IMR-90 (cell line): ENCODE data around the gene TNFAIP8. TPM values are rescaled to one million over a fixed set of nuclear protein-coding genes. Genes with fewer than 3 reads are reported as not detected.

ENCODE experiments used
- ATAC-seq: fragments of 200-7000 bp; cut with Tn5 transposase; 2 replicates; pipeline ENCODE4 v1.9.1; 2020; ENCODE audit warnings: low read depth, mild to moderate bottlenecking, moderate library complexity
- BruUV-seq: library from RNA; stranded (reverse); fragments of 400-500 nt; replicated peaks from 2 replicates; lab custom pipeline; 2021; lab: Mats Ljungman, UMichigan
- CTCF ChIA-PET: fragments of 300-600 bp; formaldehyde crosslinking; extraction: SDS; loops from one replicate; lab custom pipeline; 2021; ENCODE audit warnings: antibody characterized with exemption; lab: Yijun Ruan, JAX
- POLR2A ChIA-PET: fragments of 300-600 bp; sonication (Branson Sonifier 250); formaldehyde crosslinking; loops from one replicate; lab custom pipeline; 2022; ENCODE audit warnings: antibody characterized with exemption; ENCODE audit not compliant: unreplicated experiment; lab: Charles Lee
- DNase-seq: peaks from one replicate; pipeline ENCODE4 v3.0.0; 2013
- H2AFZ ChIP-seq: replicated peaks from 2 replicates; pipeline ENCODE3; 2013; ENCODE audit warnings: low read length, mild to moderate bottlenecking; ENCODE audit not compliant: poor library complexity
- H2AK5ac ChIP-seq: 2 replicates; pipeline ENCODE4 v1.6.1; 2013; ENCODE audit warnings: low read depth, low read length, inconsistent platforms
- H2AK9ac ChIP-seq: replicated peaks from 2 replicates; pipeline ENCODE3; 2013; ENCODE audit warnings: mild to moderate bottlenecking, low read depth, low read length, moderate library complexity; ENCODE audit not compliant: poor library complexity
- H2BK120ac ChIP-seq: 2 replicates; pipeline ENCODE4 v1.6.1; 2013; ENCODE audit warnings: low read depth, low read length, inconsistent platforms
- H2BK15ac ChIP-seq: 3 replicates; pipeline ENCODE4 v1.6.1; 2013; ENCODE audit warnings: low read depth, low read length, inconsistent platforms
- H2BK20ac ChIP-seq: 2 replicates; pipeline ENCODE4 v1.6.1; 2013; ENCODE audit warnings: low read depth, mild to moderate bottlenecking, inconsistent platforms, low read length, moderate library complexity
- H2BK5ac ChIP-seq: 2 replicates; pipeline ENCODE4 v1.6.1; 2013; ENCODE audit warnings: mild to moderate bottlenecking, low read depth, low read length, inconsistent platforms; ENCODE audit not compliant: poor library complexity, severe bottlenecking
- H3K14ac ChIP-seq: replicated peaks from 2 replicates; pipeline ENCODE4 v1.6.1; 2013; ENCODE audit warnings: low read depth, low read length, inconsistent platforms
- H3K18ac ChIP-seq: 2 replicates; pipeline ENCODE4 v1.6.1; 2013; ENCODE audit warnings: low read depth, low read length, control low read depth
- H3K23ac ChIP-seq: 2 replicates; pipeline ENCODE4 v1.6.1; 2013; ENCODE audit warnings: low read depth, low read length, inconsistent platforms
- H3K27ac ChIP-seq: 2 replicates; pipeline ENCODE4 v1.5.1; 2013; ENCODE audit warnings: mild to moderate bottlenecking, control low read depth, low read length; ENCODE audit not compliant: insufficient read depth
- H3K27me3 ChIP-seq: 2 replicates; pipeline ENCODE4 v1.6.1; 2013; ENCODE audit warnings: low read length; ENCODE audit not compliant: control insufficient read depth, insufficient read depth
- H3K36me3 ChIP-seq: 2 replicates; pipeline ENCODE4 v1.6.1; 2013; ENCODE audit warnings: low read length, mixed read lengths; ENCODE audit not compliant: control insufficient read depth, insufficient read depth
- H3K4ac ChIP-seq: 2 replicates; pipeline ENCODE4 v1.6.1; 2013; ENCODE audit warnings: low read depth, low read length, inconsistent platforms
- H3K4me1 ChIP-seq: 2 replicates; pipeline ENCODE4 v1.6.1; 2013; ENCODE audit warnings: low read length, mixed read lengths; ENCODE audit not compliant: control insufficient read depth, insufficient read depth
- H3K4me2 ChIP-seq: 2 replicates; pipeline ENCODE4 v1.6.1; 2013; ENCODE audit warnings: low read depth, mild to moderate bottlenecking, control low read depth, low read length, moderate library complexity
- H3K4me3 ChIP-seq: 2 replicates; pipeline ENCODE4 v1.5.1; 2013; ENCODE audit warnings: low read depth, mild to moderate bottlenecking, control low read depth, low read length, moderate library complexity; ENCODE audit not compliant: insufficient read depth
- H3K56ac ChIP-seq: 2 replicates; pipeline ENCODE4 v1.6.1; 2013; ENCODE audit warnings: low read length, inconsistent platforms; ENCODE audit not compliant: insufficient read depth; ENCODE audit errors: extremely low read depth
- H3K79me1 ChIP-seq, 2 experiments: 2 replicates each; pipeline ENCODE4 v1.6.1; 2013; ENCODE audit warnings: low read length in 2 of 2, inconsistent platforms in 1 of 2, low read depth in 1 of 2
- H3K9ac ChIP-seq: 2 replicates; pipeline ENCODE4 v1.6.1; 2013; ENCODE audit warnings: low read depth, low read length, control low read depth
- H3K9me1 ChIP-seq: 2 replicates; pipeline ENCODE4 v1.6.1; 2013; ENCODE audit warnings: low read length, inconsistent platforms; ENCODE audit not compliant: insufficient read depth
- H3K9me3 ChIP-seq: 2 replicates; pipeline ENCODE4 v1.6.1; 2013; ENCODE audit warnings: low read length; ENCODE audit not compliant: control insufficient read depth, insufficient read depth
- H4K20me1 ChIP-seq: 2 replicates; pipeline ENCODE4 v1.6.1; 2013; ENCODE audit warnings: low read length, inconsistent platforms; ENCODE audit not compliant: insufficient read depth
- H4K5ac ChIP-seq: 2 replicates; pipeline ENCODE4 v1.6.1; 2013; ENCODE audit warnings: mild to moderate bottlenecking, low read depth, low read length, control low read depth
- H4K8ac ChIP-seq, 2 experiments: 2 replicates each; pipeline ENCODE4 v1.6.1; 2013; ENCODE audit warnings: low read depth in 2 of 2, low read length in 2 of 2, control low read depth in 1 of 2, inconsistent platforms in 1 of 2
- H4K91ac ChIP-seq: 2 replicates; pipeline ENCODE4 v1.6.1; 2013; ENCODE audit warnings: low read depth, low read length, inconsistent platforms; ENCODE audit not compliant: insufficient read depth
- CHD1 ChIP-seq: IDR thresholded peaks from 2 replicates; pipeline ENCODE4 v1.6.1; 2012; ENCODE audit warnings: low read depth, low read length, improper control_type of control experiment
- MAZ ChIP-seq: IDR thresholded peaks from 2 replicates; pipeline ENCODE4 v1.6.1; 2012; ENCODE audit warnings: low read depth, mild to moderate bottlenecking, low read length, improper control_type of control experiment, moderate library complexity, borderline replicate concordance
- RAD21 ChIP-seq: IDR thresholded peaks from 2 replicates; pipeline ENCODE4 v1.6.1; 2012; ENCODE audit warnings: low read length, improper control_type of control experiment
- RCOR1 ChIP-seq: IDR thresholded peaks from 2 replicates; pipeline ENCODE4 v1.6.1; 2012; ENCODE audit warnings: mild to moderate bottlenecking, low read length, improper control_type of control experiment; ENCODE audit not compliant: insufficient replicate concordance
- RFX5 ChIP-seq: IDR thresholded peaks from 2 replicates; pipeline ENCODE4 v1.8.0; 2012; ENCODE audit warnings: low read depth, mild to moderate bottlenecking, low read length, moderate library complexity
- WGBS, 2 experiments: methylation state at CpG; one replicate each; pipeline versions ENCODE4 v1.1.5 to v1.1.7; 2013; ENCODE audit warnings: missing lambda C conversion rate in 2 of 2; ENCODE audit not compliant: insufficient read length in 1 of 2; ENCODE audit errors: extremely low coverage in 2 of 2; 5-methylcytosine and 5-hydroxymethylcytosine counted together
- dilution Hi-C: fragments of 300-500 bp; cut with HindIII; formaldehyde crosslinking; loops from one replicate; pipeline ENCODE4 v1.14.3; 2018; ENCODE audit warnings: low sequenced_read_pairs; ENCODE audit not compliant: unreplicated experiment
- in situ Hi-C: fragments of 300-500 bp; cut with MboI; formaldehyde crosslinking; loops from 3 replicates; pipeline ENCODE4 v1.14.3; 2019; ENCODE audit warnings: low sequenced_read_pairs, inconsistent platforms, mixed read lengths
- intact Hi-C: fragments of 100-400 bp; cut with micrococcal nuclease; formaldehyde crosslinking; loops from 2 replicates; pipeline ENCODE4 v1.10.0; 2022
- polyA plus RNA-seq, 3 experiments: library from polyadenylated mRNA; depleted of rRNA; stranded (reverse); fragments of >200 nt; gene quantifications; 2 replicates each; pipeline ENCODE4 v1.2.3, GENCODE V29; 2012; ENCODE audit warnings: low replicate concordance in 1 of 3
- total RNA-seq: library from RNA; depleted of rRNA; stranded (reverse); fragments of >200 nt; gene quantifications from 2 replicates; pipeline ENCODE4 v1.2.3, GENCODE V29; 2012
- TF ChIP-seq, protein P1 (sequence below): conservative IDR thresholded peaks from 2 replicates; pipeline ENCODE4 v1.5.1; 2012; ENCODE audit warnings: mild to moderate bottlenecking, low read depth, low read length, improper control_type of control experiment

TNFAIP8 gene
- total and polyA plus RNA-seq, 2 of the 4 experiments (the other 2 are of a cell fraction) = 20.3 to 29.9 TPM

- peaks cover 41% of the 10 kb centered on the region for H3K4me1 ChIP-seq
- in situ Hi-C loops = no loop called here
Measured at GRCh38 chr5:119324842-119325241, 31.0 kb upstream of the TNFAIP8 start.

More at GRCh38 chr5:119324842-119325241, 31.0 kb upstream of the TNFAIP8 start:
- no peak overlapping the region; the same call in 2 of the 3 replicates for H2BK15ac ChIP-seq
- H3K9me3 ChIP-seq = no peaks in the 10 kb centered on the region
- peak overlapping the region; percentile 69; the same call in 1 of the 2 replicates for H3K4ac ChIP-seq
- TF ChIP-seq RFX5 (no peak), CHD1 (no peak), RAD21 (no peak), RCOR1 (no peak), MAZ (no peak)
- TF ChIP-seq, protein P1, sequence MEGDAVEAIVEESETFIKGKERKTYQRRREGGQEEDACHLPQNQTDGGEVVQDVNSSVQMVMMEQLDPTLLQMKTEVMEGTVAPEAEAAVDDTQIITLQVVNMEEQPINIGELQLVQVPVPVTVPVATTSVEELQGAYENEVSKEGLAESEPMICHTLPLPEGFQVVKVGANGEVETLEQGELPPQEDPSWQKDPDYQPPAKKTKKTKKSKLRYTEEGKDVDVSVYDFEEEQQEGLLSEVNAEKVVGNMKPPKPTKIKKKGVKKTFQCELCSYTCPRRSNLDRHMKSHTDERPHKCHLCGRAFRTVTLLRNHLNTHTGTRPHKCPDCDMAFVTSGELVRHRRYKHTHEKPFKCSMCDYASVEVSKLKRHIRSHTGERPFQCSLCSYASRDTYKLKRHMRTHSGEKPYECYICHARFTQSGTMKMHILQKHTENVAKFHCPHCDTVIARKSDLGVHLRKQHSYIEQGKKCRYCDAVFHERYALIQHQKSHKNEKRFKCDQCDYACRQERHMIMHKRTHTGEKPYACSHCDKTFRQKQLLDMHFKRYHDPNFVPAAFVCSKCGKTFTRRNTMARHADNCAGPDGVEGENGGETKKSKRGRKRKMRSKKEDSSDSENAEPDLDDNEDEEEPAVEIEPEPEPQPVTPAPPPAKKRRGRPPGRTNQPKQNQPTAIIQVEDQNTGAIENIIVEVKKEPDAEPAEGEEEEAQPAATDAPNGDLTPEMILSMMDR = no peak
- no peaks in the 10 kb centered on the region for H3K36me3 ChIP-seq
- H3K79me1 ChIP-seq = peaks cover 25 to 57% of the 10 kb centered on the region in 2 experiments
- H2BK120ac ChIP-seq = peak overlapping the region; percentile 57; the same call in 1 of the 2 replicates
- no CpG with 5 or more reads among the region's 4 CpGs for WGBS, 2 experiments
- H3K14ac ChIP-seq = no peak overlapping the region
- BruUV-seq = no TSS peak
- dilution Hi-C loops (no loop called here), intact Hi-C loops (loop anchor here (1.0 kb wide), 1 partner anchor 31 kb away; the partner anchor contains the start of gene TNFAIP8)
- no peak overlapping the region for H3K4me3 ChIP-seq
- peak overlapping the region; percentile 53; the same call in 1 of the 2 replicates for H2AK5ac ChIP-seq
- no peak overlapping the region; the same call in 1 of the 2 replicates for H4K91ac ChIP-seq
- H2AK9ac ChIP-seq = no peak overlapping the region
- peak overlapping the region; percentile 79 for H2BK5ac ChIP-seq
- H3K9me1 ChIP-seq = peaks cover 18% of the 10 kb centered on the region
- no peak overlapping the region for H3K56ac ChIP-seq
- H3K9ac ChIP-seq = no peak overlapping the region
- ChIA-PET POLR2A (no interaction called here), CTCF (interaction anchor here (0.7 kb wide), 1 partner anchor 1131 kb away, joined by 3 read pairs; no protein-coding TSS in a partner anchor)
- 0 out of 2 replicates have a peak overlapping the region, but pooled peaks have one; percentile 60 for H4K5ac ChIP-seq
- no peaks in the 10 kb centered on the region for H3K27me3 ChIP-seq
- H3K4me2 ChIP-seq = no peak overlapping the region
- peak overlapping the region; percentile 77 for H2BK20ac ChIP-seq
- no peak for ATAC-seq
- H4K20me1 ChIP-seq = no peaks in the 10 kb centered on the region
- no peak overlapping the region for H3K23ac ChIP-seq
- H3K27ac ChIP-seq = peak overlapping the region; percentile 63; the same call in 1 of the 2 replicates
- DNase-seq = no peak
- no peak overlapping the region for H2AFZ ChIP-seq
- no peak overlapping the region; a peak in 1 of 4 replicates for H4K8ac ChIP-seq
- peak overlapping the region; percentile 62; the same call in 1 of the 2 replicates for H3K18ac ChIP-seq
